Central memory CD4-positive, alpha-beta T cell (primary cell): Measurements from ENCODE around the gene LIMCH1.
"Not testable (repeated sequence)": the region's sequence is repeated elsewhere in the genome, so short reads cannot be mapped to it uniquely, and the experiment has no call there.

Source experiments
- DNase-seq: peaks from one replicate; pipeline ENCODE4 v3.0.0; 2022

LIMCH1 gene

GRCh38 chr4:41646862-41647261, 108.9 kb downstream of the LIMCH1 start:
- no peak for DNase-seq

GRCh38 chr4:41647383-41647782, 109.4 kb downstream of the LIMCH1 start:
- no peak for DNase-seq

- not testable (repeated sequence) for DNase-seq
These were observed 113.2 kb downstream of the LIMCH1 start for GRCh38 chr4:41651150-41651549.

GRCh38 chr4:41652971-41653370, 115.0 kb downstream of the LIMCH1 start:
- DNase-seq = no peak

- no peak for DNase-seq
These were observed 115.6 kb downstream of the LIMCH1 start for GRCh38 chr4:41653523-41653922.

- no peak for DNase-seq
These were observed 117.2 kb downstream of the LIMCH1 start for GRCh38 chr4:41655177-41655576.

GRCh38 chr4:41656106-41656505, 118.1 kb downstream of the LIMCH1 start:
- no peak for DNase-seq

- no peak for DNase-seq
These were observed 118.9 kb downstream of the LIMCH1 start for GRCh38 chr4:41656572-41657520.

GRCh38 chr4:41657561-41657960, 119.6 kb downstream of the LIMCH1 start:
- no peak for DNase-seq

GRCh38 chr4:41658163-41658562, 120.2 kb downstream of the LIMCH1 start:
- DNase-seq = no peak

- DNase-seq = no peak
These were observed 122.4 kb downstream of the LIMCH1 start for GRCh38 chr4:41660352-41660751.

- DNase-seq = no peak
These were observed 123.6 kb downstream of the LIMCH1 start for GRCh38 chr4:41661442-41662076.

GRCh38 chr4:41665636-41666207, 127.8 kb downstream of the LIMCH1 start:
- no peak for DNase-seq

- DNase-seq = no peak
These were observed 130.1 kb downstream of the LIMCH1 start for GRCh38 chr4:41668024-41668423.

- DNase-seq = no peak
These were observed 132.6 kb downstream of the LIMCH1 start for GRCh38 chr4:41670530-41670929.

GRCh38 chr4:41670982-41671381, 133.0 kb downstream of the LIMCH1 start:
- no peak for DNase-seq

- no peak for DNase-seq
These were observed 140.3 kb downstream of the LIMCH1 start for GRCh38 chr4:41678086-41678816.

GRCh38 chr4:41678951-41679350, 141.0 kb downstream of the LIMCH1 start:
- DNase-seq = no peak

- DNase-seq = no peak
These were observed 142.0 kb downstream of the LIMCH1 start for GRCh38 chr4:41679991-41680390.

GRCh38 chr4:41681054-41681453, 143.1 kb downstream of the LIMCH1 start:
- DNase-seq = no peak

GRCh38 chr4:41683326-41683725, 145.4 kb downstream of the LIMCH1 start:
- DNase-seq = no peak

- DNase-seq = no peak
These were observed 148.9 kb downstream of the LIMCH1 start for GRCh38 chr4:41686893-41687292.

- no peak for DNase-seq
These were observed 150.0 kb downstream of the LIMCH1 start for GRCh38 chr4:41687971-41688370.
